IgD-negative memory B cell (primary cell): Measurements from ENCODE around the gene ROBO1. TPM values are rescaled to one million over a fixed set of nuclear protein-coding genes. Genes with fewer than 3 reads are reported as not detected.

ENCODE experiments used
- H3K27ac Mint-ChIP-seq, 3 donors: one replicate each; pipeline ENCODE4 v1.8.0; 2020 to 2022; ENCODE audit warnings: mild to moderate bottlenecking in 3 of 3, mixed read lengths in 3 of 3, moderate library complexity in 1 of 3
- H3K27me3 Mint-ChIP-seq: one replicate; pipeline ENCODE4 v1.8.0; 2021; ENCODE audit warnings: mixed read lengths
- H3K36me3 Mint-ChIP-seq: one replicate; pipeline ENCODE4 v1.8.0; 2020; ENCODE audit warnings: mild to moderate bottlenecking, mixed read lengths
- H3K4me1 Mint-ChIP-seq, 3 donors: one replicate each; pipeline ENCODE4 v1.8.0; 2020 to 2022; ENCODE audit warnings: mixed read lengths in 3 of 3, mild to moderate bottlenecking in 1 of 3
- H3K4me3 Mint-ChIP-seq, 4 donors: one replicate each; pipeline ENCODE4 v1.8.0; 2020 to 2022; ENCODE audit warnings: mild to moderate bottlenecking in 4 of 4, mixed read lengths in 4 of 4, moderate library complexity in 3 of 4
- H3K9me3 Mint-ChIP-seq, 3 donors: one replicate each; pipeline ENCODE4 v1.8.0; 2020 to 2021; ENCODE audit warnings: mixed read lengths in 3 of 3, mild to moderate bottlenecking in 1 of 3
- polyA plus RNA-seq: library from polyadenylated mRNA; unstranded; fragments of 300-500 nt; fragmentation: Illumina TruSeq; gene quantifications from one replicate; pipeline ENCODE4 v1.2.3, GENCODE V29; 2021

The ROBO1 gene
- polyA plus RNA-seq, 1 donor from 2014 or later: 2.3 TPM

GRCh38 chr3:79018265-79018664, 749.5 kb downstream of the ROBO1 start:
- peaks cover 0 to 4% (median 0%) of the 10 kb centered on the region in 3 donors for H3K4me1 Mint-ChIP-seq
- peaks cover 2% of the 10 kb centered on the region for H3K27me3 Mint-ChIP-seq
- H3K4me3 Mint-ChIP-seq: no peak overlapping the region
- no peak overlapping the region for H3K27ac Mint-ChIP-seq
- H3K36me3 Mint-ChIP-seq: peaks cover 3% of the 10 kb centered on the region
- H3K9me3 Mint-ChIP-seq: peaks cover 0 to 2% (median 0%) of the 10 kb centered on the region in 3 donors

DNA sequence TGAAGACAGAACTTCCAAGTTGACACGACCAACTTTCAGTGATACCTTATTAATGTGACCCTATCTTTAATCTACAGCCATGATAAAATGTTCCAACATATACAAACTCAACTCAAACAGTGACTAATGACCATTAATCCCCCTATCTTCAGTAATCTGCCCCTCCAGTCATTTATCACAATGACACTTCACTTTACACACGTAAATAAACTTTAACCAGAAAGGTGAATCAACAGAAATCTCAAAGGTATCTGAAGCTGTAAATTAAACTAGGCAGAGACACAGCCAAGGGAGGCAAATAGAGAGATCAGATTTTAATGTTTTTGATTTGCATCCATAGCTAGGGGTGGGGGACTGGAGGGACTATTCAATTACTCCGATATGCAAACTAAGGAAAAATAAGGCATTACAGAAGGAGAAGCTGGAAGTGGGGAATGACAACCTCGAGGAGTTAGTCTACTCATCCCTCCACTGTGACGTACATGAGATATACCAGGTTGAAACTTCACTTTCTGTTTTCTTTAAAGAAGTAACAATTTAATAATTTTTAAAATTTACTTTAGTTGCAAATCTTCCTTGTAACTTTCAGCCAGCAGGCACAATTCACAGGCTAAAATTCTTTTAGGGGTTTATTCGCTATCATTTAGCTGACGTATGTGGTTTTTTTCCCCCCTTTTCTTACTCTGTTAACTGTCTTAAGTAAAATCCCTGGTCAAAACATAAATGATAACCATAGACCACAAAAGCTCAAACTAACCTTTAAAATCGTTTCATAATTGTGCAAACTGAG, 751.0 kb downstream of the ROBO1 start:
- peaks cover 3% of the 10 kb centered on the region for H3K36me3 Mint-ChIP-seq
- no peak overlapping the region for H3K27ac Mint-ChIP-seq
- peaks cover 0 to 4% (median 0%) of the 10 kb centered on the region in 3 donors for H3K4me1 Mint-ChIP-seq
- peaks cover 2% of the 10 kb centered on the region for H3K27me3 Mint-ChIP-seq
- no peak overlapping the region for H3K4me3 Mint-ChIP-seq
- H3K9me3 Mint-ChIP-seq: peaks cover 0 to 4% (median 2%) of the 10 kb centered on the region in 3 donors

DNA sequence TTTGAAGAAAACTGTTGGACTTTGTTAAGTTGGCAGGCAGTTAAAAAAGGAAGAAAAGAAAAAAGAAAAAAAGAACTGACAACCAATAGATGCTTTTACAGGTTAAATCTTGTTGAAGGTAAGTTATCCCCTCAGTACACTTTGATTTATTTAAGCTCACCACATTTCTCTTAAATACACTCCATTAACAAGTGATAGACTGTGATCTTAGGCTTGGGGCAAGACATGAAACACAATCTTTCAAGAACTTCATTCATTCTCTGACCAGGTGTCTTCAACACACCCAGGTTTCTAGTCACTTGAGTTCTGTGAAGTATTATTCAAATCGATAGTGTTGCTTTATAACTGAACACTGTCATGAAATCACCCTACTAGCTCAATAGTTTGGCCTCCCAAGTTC, 751.9 kb downstream of the ROBO1 start:
- Mint-ChIP-seq H3K9me3 (peaks cover 0 to 4% (median 2%) of the 10 kb centered on the region in 3 donors), H3K27ac (no peak overlapping the region), H3K36me3 (peaks cover 3% of the 10 kb centered on the region), H3K27me3 (peaks cover 2% of the 10 kb centered on the region), H3K4me3 (no peak overlapping the region), H3K4me1 (peaks cover 0 to 4% (median 0%) of the 10 kb centered on the region in 3 donors)

DNA sequence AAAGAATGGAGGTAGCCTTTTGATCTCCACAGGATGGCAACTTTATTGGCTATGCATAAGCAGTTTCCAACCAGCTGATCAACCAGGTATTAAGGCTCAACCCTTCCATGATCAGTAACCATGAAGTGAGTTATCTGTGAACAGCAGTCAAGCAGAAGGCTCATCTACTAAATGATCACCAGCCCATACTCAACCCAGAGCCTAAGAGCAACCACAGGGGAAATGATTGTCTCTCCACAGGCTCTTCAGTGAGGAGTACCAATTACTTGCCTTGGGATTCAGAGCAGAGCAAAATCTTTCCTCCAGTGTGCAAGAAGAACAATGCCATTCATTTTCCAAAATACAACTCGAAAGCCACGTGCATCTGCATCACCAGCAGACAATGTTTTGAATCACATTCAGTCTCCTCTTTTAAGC, 754.8 kb downstream of the ROBO1 start:
- Mint-ChIP-seq H3K4me1 (no peaks in the 10 kb centered on the region), H3K4me3 (peak overlapping the region in 1 of 4 donors; percentile 69), H3K36me3 (no peaks in the 10 kb centered on the region), H3K27ac (no peak overlapping the region), H3K9me3 (peaks cover 0 to 4% (median 2%) of the 10 kb centered on the region in 3 donors), H3K27me3 (no peaks in the 10 kb centered on the region)

- no peaks in the 10 kb centered on the region for H3K4me1 Mint-ChIP-seq
- H3K9me3 Mint-ChIP-seq: peaks cover 0 to 4% (median 2%) of the 10 kb centered on the region in 3 donors
- no peak overlapping the region for H3K27ac Mint-ChIP-seq
- no peak overlapping the region for H3K4me3 Mint-ChIP-seq
- no peaks in the 10 kb centered on the region for H3K27me3 Mint-ChIP-seq
- no peaks in the 10 kb centered on the region for H3K36me3 Mint-ChIP-seq
These were observed 755.3 kb downstream of the ROBO1 start for GRCh38 chr3:79012530-79012913.

- H3K27ac Mint-ChIP-seq: no peak overlapping the region
These were observed 755.8 kb downstream of the ROBO1 start for GRCh38 chr3:79011821-79012529.

GRCh38 chr3:79009861-79010260, 757.9 kb downstream of the ROBO1 start:
- Mint-ChIP-seq H3K4me3 (no peak overlapping the region), H3K4me1 (no peaks in the 10 kb centered on the region), H3K27me3 (no peaks in the 10 kb centered on the region), H3K27ac (peak overlapping the region in 1 of 3 donors; percentile 14), H3K36me3 (no peaks in the 10 kb centered on the region), H3K9me3 (peaks cover 0 to 6% (median 3%) of the 10 kb centered on the region in 3 donors)

More at GRCh38 chr3:79011821-79012529, 755.8 kb downstream of the ROBO1 start:
- no peaks in the 10 kb centered on the region for H3K36me3 Mint-ChIP-seq
- no peaks in the 10 kb centered on the region for H3K4me1 Mint-ChIP-seq
- H3K9me3 Mint-ChIP-seq: peaks cover 0 to 4% (median 2%) of the 10 kb centered on the region in 3 donors
- no peaks in the 10 kb centered on the region for H3K27me3 Mint-ChIP-seq
- H3K4me3 Mint-ChIP-seq: no peak overlapping the region

- Mint-ChIP-seq H3K9me3 (peaks cover 0 to 6% (median 2%) of the 10 kb centered on the region in 3 donors), H3K36me3 (no peaks in the 10 kb centered on the region), H3K4me3 (no peak overlapping the region), H3K27ac (no peak overlapping the region), H3K27me3 (no peaks in the 10 kb centered on the region), H3K4me1 (peaks cover 0 to 1% (median 0%) of the 10 kb centered on the region in 3 donors)
These were observed 761.7 kb downstream of the ROBO1 start for GRCh38 chr3:79006077-79006476.

DNA sequence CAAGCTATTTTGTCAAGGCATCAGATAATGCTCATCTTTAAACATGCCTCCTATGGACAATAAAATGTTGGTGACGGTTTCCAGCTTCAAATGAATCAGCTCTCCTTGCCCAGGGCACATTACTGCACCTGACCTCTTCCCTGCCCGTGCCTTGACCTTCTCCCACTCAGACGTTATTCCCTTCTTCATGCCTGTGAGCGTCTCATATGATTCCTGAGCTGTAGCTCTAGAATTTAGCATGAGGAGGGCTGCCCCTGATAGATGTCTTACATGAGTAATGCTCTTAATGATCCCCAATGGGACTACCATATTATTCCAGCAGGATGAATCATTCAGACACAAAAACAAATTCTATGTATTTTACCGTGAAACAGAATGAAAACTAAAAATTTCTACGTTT, 762.7 kb downstream of the ROBO1 start:
- Mint-ChIP-seq H3K4me3 (no peak overlapping the region), H3K4me1 (peaks cover 0 to 1% (median 0%) of the 10 kb centered on the region in 3 donors), H3K9me3 (peaks cover 2 to 8% (median 5%) of the 10 kb centered on the region in 3 donors), H3K27ac (no peak overlapping the region), H3K27me3 (no peaks in the 10 kb centered on the region), H3K36me3 (no peaks in the 10 kb centered on the region)

DNA sequence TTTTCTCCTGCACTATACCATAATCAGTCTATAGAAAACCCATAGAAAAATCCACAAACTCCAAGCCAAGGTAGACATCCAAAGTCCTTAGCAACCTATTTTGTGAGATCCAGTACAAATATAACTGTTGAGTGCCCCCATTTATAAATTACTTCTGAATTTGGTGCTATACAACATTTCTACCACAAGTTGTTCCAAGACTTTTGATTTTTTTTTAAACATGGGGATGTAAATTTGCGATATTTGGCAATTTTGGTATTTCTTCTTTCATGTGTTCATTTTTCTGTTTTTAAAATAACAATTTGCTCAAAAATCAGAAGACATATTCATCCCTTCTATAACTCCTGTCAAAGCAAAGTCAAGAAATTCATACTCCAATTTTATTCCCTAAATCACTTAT, 763.8 kb downstream of the ROBO1 start:
- H3K4me1 Mint-ChIP-seq: peaks cover 0 to 1% (median 0%) of the 10 kb centered on the region in 3 donors
- no peak overlapping the region for H3K4me3 Mint-ChIP-seq
- no peaks in the 10 kb centered on the region for H3K27me3 Mint-ChIP-seq
- peaks cover 2 to 9% (median 8%) of the 10 kb centered on the region in 3 donors for H3K9me3 Mint-ChIP-seq
- H3K27ac Mint-ChIP-seq: no peak overlapping the region
- no peaks in the 10 kb centered on the region for H3K36me3 Mint-ChIP-seq

- Mint-ChIP-seq H3K27me3 (no peaks in the 10 kb centered on the region), H3K9me3 (peaks cover 6 to 11% (median 9%) of the 10 kb centered on the region in 3 donors), H3K27ac (no peak overlapping the region), H3K4me3 (no peak overlapping the region), H3K36me3 (no peaks in the 10 kb centered on the region), H3K4me1 (peaks cover 0 to 1% (median 0%) of the 10 kb centered on the region in 3 donors)
These were observed 765.1 kb downstream of the ROBO1 start for GRCh38 chr3:79002465-79003372.

- Mint-ChIP-seq H3K4me1 (peaks cover 0 to 1% (median 0%) of the 10 kb centered on the region in 3 donors), H3K27me3 (no peaks in the 10 kb centered on the region), H3K4me3 (no peak overlapping the region), H3K9me3 (peaks cover 8 to 15% (median 15%) of the 10 kb centered on the region in 3 donors), H3K36me3 (no peaks in the 10 kb centered on the region), H3K27ac (no peak overlapping the region)
These were observed 766.5 kb downstream of the ROBO1 start for GRCh38 chr3:79001255-79001654.

DNA sequence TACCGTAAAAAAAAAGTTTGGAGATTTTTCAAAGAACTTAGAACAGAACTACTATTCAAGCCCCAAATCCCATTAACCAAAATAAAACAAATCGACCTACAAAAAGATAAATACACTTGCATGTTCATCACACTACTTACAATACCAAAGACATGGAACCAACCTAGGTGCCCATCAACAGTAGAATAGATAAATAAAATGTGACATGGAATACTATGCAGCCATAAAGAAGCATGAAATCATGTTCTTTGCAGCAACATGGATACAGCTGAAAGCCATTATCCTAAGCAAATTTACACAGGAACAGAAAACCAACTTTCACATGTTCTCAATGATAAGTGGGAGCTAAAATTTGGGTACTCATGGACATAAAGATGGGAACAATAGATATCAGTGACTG, 768.7 kb downstream of the ROBO1 start:
- H3K36me3 Mint-ChIP-seq: no peaks in the 10 kb centered on the region
- H3K9me3 Mint-ChIP-seq: peaks cover 6 to 20% (median 10%) of the 10 kb centered on the region in 3 donors
- peaks cover 0 to 1% (median 0%) of the 10 kb centered on the region in 3 donors for H3K4me1 Mint-ChIP-seq
- no peaks in the 10 kb centered on the region for H3K27me3 Mint-ChIP-seq
- H3K4me3 Mint-ChIP-seq: no peak overlapping the region
- H3K27ac Mint-ChIP-seq: no peak overlapping the region

DNA sequence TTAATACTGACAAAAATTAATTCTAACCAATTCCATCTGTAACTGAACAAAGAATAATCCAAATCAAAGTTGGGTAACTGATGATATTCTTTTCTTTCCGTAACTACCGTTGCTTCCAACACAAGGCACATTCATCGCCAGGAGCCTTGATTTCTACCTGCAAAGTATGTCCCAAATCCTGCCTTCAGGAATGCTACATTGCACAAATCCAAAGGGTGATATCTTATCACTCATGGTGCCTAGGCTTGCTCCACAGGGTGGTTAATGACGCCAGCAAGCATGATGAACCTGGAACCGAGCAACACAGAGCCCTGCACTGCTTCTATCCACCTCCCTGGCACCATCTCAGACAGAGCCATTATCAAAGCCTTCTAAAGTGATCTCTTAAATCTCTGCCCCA, 772.7 kb downstream of the ROBO1 start:
- no peaks in the 10 kb centered on the region for H3K4me1 Mint-ChIP-seq

More for the DNA sequence above, 772.7 kb downstream of the ROBO1 start:
- Mint-ChIP-seq H3K36me3 (no peaks in the 10 kb centered on the region), H3K4me3 (no peak overlapping the region), H3K9me3 (peaks cover 7 to 25% (median 9%) of the 10 kb centered on the region in 3 donors), H3K27ac (no peak overlapping the region), H3K27me3 (no peaks in the 10 kb centered on the region)
